ENCODE measurements around the gene SLC6A15.

DNA sequence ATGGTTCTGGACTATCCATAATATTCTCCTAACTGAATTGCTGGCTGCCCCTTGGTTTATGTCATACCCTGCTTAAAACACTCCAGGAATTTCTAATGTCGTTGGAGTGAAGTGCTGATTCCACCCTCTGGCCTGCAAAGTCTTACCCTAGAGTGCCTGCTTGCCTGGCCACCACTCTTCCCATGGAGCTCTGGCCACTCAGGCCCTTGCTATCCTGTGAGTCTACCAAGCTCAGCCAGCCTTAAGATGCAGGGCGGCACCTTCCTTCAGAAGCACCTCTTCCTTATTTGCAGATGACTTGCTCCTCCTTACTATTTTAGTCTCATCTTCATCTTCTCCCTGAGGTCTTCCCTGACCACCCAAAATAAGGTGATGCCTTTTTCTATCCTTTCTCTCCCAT, 35.3 kb downstream of the SLC6A15 start:
- TF ChIP-seq, protein P1, sequence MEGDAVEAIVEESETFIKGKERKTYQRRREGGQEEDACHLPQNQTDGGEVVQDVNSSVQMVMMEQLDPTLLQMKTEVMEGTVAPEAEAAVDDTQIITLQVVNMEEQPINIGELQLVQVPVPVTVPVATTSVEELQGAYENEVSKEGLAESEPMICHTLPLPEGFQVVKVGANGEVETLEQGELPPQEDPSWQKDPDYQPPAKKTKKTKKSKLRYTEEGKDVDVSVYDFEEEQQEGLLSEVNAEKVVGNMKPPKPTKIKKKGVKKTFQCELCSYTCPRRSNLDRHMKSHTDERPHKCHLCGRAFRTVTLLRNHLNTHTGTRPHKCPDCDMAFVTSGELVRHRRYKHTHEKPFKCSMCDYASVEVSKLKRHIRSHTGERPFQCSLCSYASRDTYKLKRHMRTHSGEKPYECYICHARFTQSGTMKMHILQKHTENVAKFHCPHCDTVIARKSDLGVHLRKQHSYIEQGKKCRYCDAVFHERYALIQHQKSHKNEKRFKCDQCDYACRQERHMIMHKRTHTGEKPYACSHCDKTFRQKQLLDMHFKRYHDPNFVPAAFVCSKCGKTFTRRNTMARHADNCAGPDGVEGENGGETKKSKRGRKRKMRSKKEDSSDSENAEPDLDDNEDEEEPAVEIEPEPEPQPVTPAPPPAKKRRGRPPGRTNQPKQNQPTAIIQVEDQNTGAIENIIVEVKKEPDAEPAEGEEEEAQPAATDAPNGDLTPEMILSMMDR (conservative IDR thresholded peaks at IDR 0.05; ENCODE audit: low read length), result no peak
- no peak for TF ChIP-seq EZH2phosphoT487 (IDR thresholded peaks at IDR 0.05; ENCODE audit: borderline replicate concordance)

Data from Loucy (cell line).